Activated naive CD4-positive, alpha-beta T cell treated with anti-CD3 and anti-CD28 coated beads, Interleukin-2, amount 10 ng/mL, durations not matched to agents 7 days and 5 days (primary cell): ENCODE results near the gene MAGEB4.

ENCODE experiments used
- CTCF ChIA-PET: fragments of 350-600 bp; sonication (Branson Sonifier 250); formaldehyde crosslinking; loops from one replicate; lab custom pipeline; 2021; ENCODE audit warnings: antibody characterized with exemption; lab: Charles Lee
- DNase-seq: peaks from one replicate; pipeline ENCODE4 v3.0.0-alpha.2; 2020
- H3K27ac Mint-ChIP-seq: one replicate; pipeline ENCODE4 v1.8.0; 2021; ENCODE audit warnings: mild to moderate bottlenecking, moderate library complexity, mixed read lengths
- H3K27me3 Mint-ChIP-seq: one replicate; pipeline ENCODE4 v1.8.0; 2021; ENCODE audit warnings: mild to moderate bottlenecking, mixed read lengths
- H3K36me3 Mint-ChIP-seq: one replicate; pipeline ENCODE4 v1.8.0; 2021; ENCODE audit warnings: mixed read lengths
- H3K4me1 Mint-ChIP-seq: one replicate; pipeline ENCODE4 v1.8.0; 2021; ENCODE audit warnings: mixed read lengths
- H3K4me3 Mint-ChIP-seq: one replicate; pipeline ENCODE4 v1.8.0; 2021; ENCODE audit warnings: mild to moderate bottlenecking, moderate library complexity, mixed read lengths
- H3K9me3 Mint-ChIP-seq: one replicate; pipeline ENCODE4 v1.8.0; 2021; ENCODE audit warnings: mixed read lengths

The MAGEB4 gene

DNA sequence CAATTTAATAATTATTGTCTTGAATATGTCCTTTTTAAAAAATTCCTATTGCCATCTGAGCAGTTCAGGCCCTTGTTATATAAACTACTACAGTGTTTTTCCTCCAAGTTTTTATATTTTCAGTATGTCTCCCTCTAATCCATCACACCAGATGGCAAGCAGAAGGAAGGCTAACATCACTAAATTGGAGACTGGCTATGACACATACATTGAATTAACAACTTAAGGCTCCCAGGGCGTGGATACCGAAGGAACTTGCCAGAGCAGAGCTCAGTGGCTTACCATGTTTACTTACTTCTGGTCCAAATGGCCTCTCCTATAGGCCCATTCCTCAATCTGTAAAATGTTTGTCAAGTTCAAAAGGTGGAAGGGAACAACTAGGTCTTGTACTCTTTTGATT, 18.1 kb downstream of the MAGEB4 start:
- H3K9me3 Mint-ChIP-seq = no peaks in the 10 kb centered on the region
- H3K36me3 Mint-ChIP-seq = no peaks in the 10 kb centered on the region
- DNase-seq = no peak
- CTCF ChIA-PET = no interaction called here
- no peak overlapping the region for H3K27ac Mint-ChIP-seq
- no peaks in the 10 kb centered on the region for H3K4me1 Mint-ChIP-seq
- no peaks in the 10 kb centered on the region for H3K27me3 Mint-ChIP-seq
- no peak overlapping the region for H3K4me3 Mint-ChIP-seq

GRCh38 chrX:30261012-30261411, 19.2 kb downstream of the MAGEB4 start:
- H3K36me3 Mint-ChIP-seq = no peaks in the 10 kb centered on the region
- H3K4me3 Mint-ChIP-seq = no peak overlapping the region
- no peak for DNase-seq
- H3K9me3 Mint-ChIP-seq = no peaks in the 10 kb centered on the region
- CTCF ChIA-PET = no interaction called here
- H3K27me3 Mint-ChIP-seq = no peaks in the 10 kb centered on the region
- H3K27ac Mint-ChIP-seq = no peak overlapping the region
- no peaks in the 10 kb centered on the region for H3K4me1 Mint-ChIP-seq

- no peaks in the 10 kb centered on the region for H3K4me1 Mint-ChIP-seq
- H3K4me3 Mint-ChIP-seq = no peak overlapping the region
- H3K27ac Mint-ChIP-seq = no peak overlapping the region
- no peak for DNase-seq
- no peaks in the 10 kb centered on the region for H3K27me3 Mint-ChIP-seq
- H3K36me3 Mint-ChIP-seq = no peaks in the 10 kb centered on the region
- CTCF ChIA-PET = no interaction called here
- no peaks in the 10 kb centered on the region for H3K9me3 Mint-ChIP-seq
These were observed 21.0 kb downstream of the MAGEB4 start for GRCh38 chrX:30262763-30263162.

GRCh38 chrX:30270639-30271038, 28.8 kb downstream of the MAGEB4 start:
- Mint-ChIP-seq H3K4me1 (no peaks in the 10 kb centered on the region), H3K9me3 (no peaks in the 10 kb centered on the region), H3K4me3 (no peak overlapping the region), H3K27me3 (no peaks in the 10 kb centered on the region), H3K27ac (no peak overlapping the region), H3K36me3 (no peaks in the 10 kb centered on the region)
- CTCF ChIA-PET = no interaction called here
- no peak for DNase-seq

DNA sequence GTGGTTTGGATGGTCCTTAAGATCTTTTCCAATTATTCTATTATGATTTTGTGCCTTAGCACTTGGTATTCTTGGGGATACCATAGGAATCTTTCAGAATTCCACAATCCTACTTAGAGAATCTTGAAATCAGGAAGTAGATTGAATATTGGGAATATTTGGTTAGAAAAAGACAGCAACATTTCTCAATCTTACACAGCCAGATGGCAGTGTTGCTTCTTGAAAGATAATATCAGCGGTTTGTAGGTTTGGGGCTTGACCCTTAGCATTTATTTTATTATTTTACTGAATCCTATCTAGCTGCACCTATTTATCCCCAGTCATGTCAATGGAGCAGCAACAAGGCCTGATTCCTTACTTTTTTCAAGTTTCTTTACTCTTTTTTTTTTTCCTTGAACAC, 33.7 kb downstream of the MAGEB4 start:
- H3K9me3 Mint-ChIP-seq = no peaks in the 10 kb centered on the region
- CTCF ChIA-PET = no interaction called here
- H3K4me1 Mint-ChIP-seq = peaks cover 2% of the 10 kb centered on the region
- H3K27ac Mint-ChIP-seq = no peak overlapping the region
- no peaks in the 10 kb centered on the region for H3K27me3 Mint-ChIP-seq
- no peak for DNase-seq
- no peak overlapping the region for H3K4me3 Mint-ChIP-seq
- H3K36me3 Mint-ChIP-seq = no peaks in the 10 kb centered on the region

DNA sequence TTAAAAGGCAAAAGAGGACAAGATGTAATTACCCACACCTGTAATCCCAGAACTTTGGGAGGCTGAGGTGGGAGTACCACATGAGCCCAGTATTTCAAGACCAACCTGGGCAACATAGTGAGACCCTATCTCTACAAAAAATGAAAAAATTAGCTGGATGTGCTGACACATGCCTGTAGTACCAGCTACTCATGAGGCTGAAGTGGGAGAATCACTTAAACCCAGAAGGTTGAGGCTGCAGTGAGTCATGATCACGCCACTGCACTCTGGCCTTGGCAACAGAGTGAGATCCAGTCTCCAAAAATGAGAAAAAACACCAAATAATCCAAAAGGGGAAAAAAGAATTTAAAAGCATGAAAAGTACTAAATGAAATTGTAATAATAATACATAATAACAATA, 36.6 kb downstream of the MAGEB4 start:
- Mint-ChIP-seq H3K4me1 (peaks cover 2% of the 10 kb centered on the region), H3K27me3 (no peaks in the 10 kb centered on the region), H3K4me3 (no peak overlapping the region), H3K36me3 (no peaks in the 10 kb centered on the region), H3K27ac (no peak overlapping the region), H3K9me3 (no peaks in the 10 kb centered on the region)
- DNase-seq = no peak
- CTCF ChIA-PET = no interaction called here

DNA sequence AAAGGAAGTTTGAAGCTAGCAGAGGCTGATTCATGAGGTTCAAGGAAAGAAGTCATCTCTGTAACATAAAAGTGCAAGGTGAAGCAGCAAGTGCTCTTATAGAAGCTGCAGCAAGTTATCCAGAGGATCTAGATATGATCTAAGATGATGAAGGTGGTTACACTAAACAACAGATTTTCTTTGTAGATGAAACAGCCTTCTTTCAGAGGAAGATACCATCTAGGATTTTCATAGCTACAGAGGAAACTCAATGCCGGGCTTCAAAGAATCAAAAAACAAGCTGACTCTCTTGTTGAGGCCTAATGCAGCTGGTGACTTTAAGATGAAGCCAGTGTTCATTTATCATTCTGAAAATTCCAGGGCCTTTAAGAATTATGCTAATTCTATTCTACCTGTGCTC, 38.6 kb downstream of the MAGEB4 start:
- CTCF ChIA-PET = no interaction called here
- H3K9me3 Mint-ChIP-seq = no peaks in the 10 kb centered on the region

GRCh38 chrX:30282527-30282926, 40.7 kb downstream of the MAGEB4 start:
- CTCF ChIA-PET = no interaction called here
- no peaks in the 10 kb centered on the region for H3K27me3 Mint-ChIP-seq
- no peak overlapping the region for H3K27ac Mint-ChIP-seq
- H3K36me3 Mint-ChIP-seq = no peaks in the 10 kb centered on the region
- peaks cover 2% of the 10 kb centered on the region for H3K4me1 Mint-ChIP-seq
- DNase-seq = no peak
- H3K9me3 Mint-ChIP-seq = no peaks in the 10 kb centered on the region
- H3K4me3 Mint-ChIP-seq = no peak overlapping the region

More for the DNA sequence above, 38.6 kb downstream of the MAGEB4 start:
- H3K4me1 Mint-ChIP-seq = peaks cover 2% of the 10 kb centered on the region
- DNase-seq = no peak
- no peaks in the 10 kb centered on the region for H3K27me3 Mint-ChIP-seq
- no peak overlapping the region for H3K27ac Mint-ChIP-seq
- no peak overlapping the region for H3K4me3 Mint-ChIP-seq
- H3K36me3 Mint-ChIP-seq = no peaks in the 10 kb centered on the region

DNA sequence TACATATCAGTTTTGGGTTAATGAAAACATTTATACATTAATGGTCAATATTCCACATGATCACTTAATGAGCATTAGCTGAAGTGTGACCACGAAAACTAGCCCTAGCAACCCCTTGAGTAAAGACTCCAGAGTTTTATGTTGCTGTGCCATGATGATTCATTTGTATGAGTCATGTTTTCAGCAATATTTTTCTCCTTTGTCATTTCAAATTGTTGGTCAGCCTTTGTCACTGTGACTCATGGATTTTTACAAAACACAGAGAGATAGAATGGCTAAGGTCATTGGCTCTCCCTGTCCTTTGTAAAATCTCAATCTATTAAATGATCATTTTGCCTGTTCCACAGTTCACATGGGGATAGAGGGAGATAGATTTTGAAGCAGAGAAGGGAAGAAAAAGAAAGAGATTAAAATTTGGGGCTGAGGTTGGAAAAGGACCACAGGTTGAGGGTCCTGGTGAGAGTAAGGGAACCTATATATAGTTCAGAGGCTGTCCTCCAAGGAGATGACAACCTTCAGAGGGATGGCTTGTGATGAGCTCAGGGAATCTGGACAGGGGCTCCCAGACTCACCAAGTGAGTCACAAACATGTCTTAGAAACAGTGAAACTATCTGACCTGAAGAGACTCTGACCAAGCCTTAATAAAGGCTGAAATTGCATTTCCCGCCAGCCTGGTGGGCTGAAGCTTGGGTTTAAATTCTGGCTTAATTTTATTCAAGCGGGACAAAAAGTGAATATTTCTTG, 41.8 kb downstream of the MAGEB4 start:
- no peak for DNase-seq
- H3K9me3 Mint-ChIP-seq = no peaks in the 10 kb centered on the region
- H3K36me3 Mint-ChIP-seq = no peaks in the 10 kb centered on the region
- H3K27ac Mint-ChIP-seq = no peak overlapping the region
- CTCF ChIA-PET = no interaction called here
- peaks cover 2% of the 10 kb centered on the region for H3K4me1 Mint-ChIP-seq
- H3K4me3 Mint-ChIP-seq = no peak overlapping the region
- H3K27me3 Mint-ChIP-seq = no peaks in the 10 kb centered on the region
